Neural cell (in vitro differentiated cells): ENCODE data around the gene LAMC2. TPM values are rescaled to one million over a fixed set of nuclear protein-coding genes. Genes with fewer than 3 reads are reported as not detected.

Source experiments
- H2AFZ ChIP-seq: fragments of 200-600, 300-800 bp; sonication (generic), shearing (Covaris generic); 2 replicates; pipeline ENCODE4 v1.6.0; 2014; ENCODE audit warnings: low read depth, mild to moderate bottlenecking, antibody characterized with exemption, low read length, moderate library complexity
- H3F3A ChIP-seq: fragments of 200-600 bp; shearing (Covaris generic); 2 replicates; pipeline ENCODE4 v1.6.1; 2016; ENCODE audit warnings: mild to moderate bottlenecking, moderate library complexity, mixed read lengths, antibody characterized with exemption, low read length; ENCODE audit not compliant: insufficient read depth, poor library complexity, severe bottlenecking
- H3K27ac ChIP-seq: fragments of 200-600, 300-800 bp; sonication (generic), shearing (Covaris generic); 2 replicates; pipeline ENCODE4 v1.5.1; 2014; ENCODE audit warnings: mild to moderate bottlenecking, low read length, moderate library complexity
- H3K27me3 ChIP-seq: fragments of 300-800, 200-600 bp; sonication (generic), shearing (Covaris generic); 2 replicates; pipeline ENCODE4 v1.6.0; 2014; ENCODE audit warnings: mild to moderate bottlenecking, low read depth, low read length, moderate library complexity; ENCODE audit not compliant: insufficient read depth
- H3K36me3 ChIP-seq: fragments of 300-800, 200-600 bp; sonication (generic), shearing (Covaris generic); 2 replicates; pipeline ENCODE4 v1.5.1; 2014; ENCODE audit warnings: mild to moderate bottlenecking, antibody characterized with exemption, low read length, moderate library complexity; ENCODE audit not compliant: insufficient read depth
- H3K4me2 ChIP-seq: fragments of 300-800, 200-600 bp; sonication (generic), shearing (Covaris generic); 2 replicates; pipeline ENCODE4 v1.6.0; 2014; ENCODE audit warnings: mild to moderate bottlenecking, low read length
- H3K4me3 ChIP-seq: fragments of 300-800, 200-600 bp; sonication (generic), shearing (Covaris generic); 2 replicates; pipeline ENCODE4 v1.5.1; 2014; ENCODE audit warnings: mild to moderate bottlenecking, low read length, moderate library complexity
- H3K79me2 ChIP-seq: fragments of 200-600 bp; shearing (Covaris generic); replicated peaks from 2 replicates; pipeline ENCODE4 v1.6.0; 2014; ENCODE audit warnings: mild to moderate bottlenecking, low read length, moderate library complexity; ENCODE audit not compliant: insufficient read depth
- H3K9ac ChIP-seq: fragments of 300-800, 200-600 bp; sonication (generic), shearing (Covaris generic); 2 replicates; pipeline ENCODE4 v1.6.1; 2016; ENCODE audit warnings: mild to moderate bottlenecking, low read length, mixed read lengths
- H3K9me2 ChIP-seq: fragments of 200-600 bp; shearing (Covaris generic); 2 replicates; pipeline ENCODE4 v1.6.1; 2016; ENCODE audit warnings: mild to moderate bottlenecking, low read length, mixed read lengths; ENCODE audit not compliant: insufficient read depth
- H3K9me3 ChIP-seq: fragments of 200-600, 300-800 bp; sonication (generic), shearing (Covaris generic); 2 replicates; pipeline ENCODE4 v1.6.1; 2016; ENCODE audit warnings: mild to moderate bottlenecking, mixed run types, low read length, moderate library complexity, mixed read lengths
- H4K20me1 ChIP-seq: fragments of 200-600 bp; shearing (Covaris generic); 2 replicates; pipeline ENCODE4 v1.6.1; 2016; ENCODE audit warnings: mild to moderate bottlenecking, mixed run types; ENCODE audit not compliant: insufficient read depth
- CTCF ChIP-seq: fragments of 450-650 bp; IDR thresholded peaks from 2 replicates; pipeline ENCODE4 v1.5.1; 2014; ENCODE audit warnings: antibody characterized with exemption, mild to moderate bottlenecking, moderate library complexity; ENCODE audit not compliant: poor library complexity, severe bottlenecking
- EP300 ChIP-seq: fragments of 450-650 bp; conservative IDR thresholded peaks from 2 replicates; pipeline ENCODE4 v1.6.1; 2014; ENCODE audit warnings: antibody characterized with exemption, mild to moderate bottlenecking, moderate library complexity; ENCODE audit not compliant: poor library complexity, severe bottlenecking
- EZH2 ChIP-seq: fragments of 200-600, 300-800 bp; shearing (Covaris generic), sonication (generic); IDR thresholded peaks from 2 replicates; pipeline ENCODE4 v1.6.1; 2014; ENCODE audit warnings: antibody characterized with exemption, low read length, borderline replicate concordance, mild to moderate bottlenecking; ENCODE audit not compliant: insufficient read depth, poor library complexity, severe bottlenecking
- MXI1 ChIP-seq: fragments of 450-650 bp; conservative IDR thresholded peaks from 2 replicates; pipeline ENCODE4 v1.6.1; 2014; ENCODE audit warnings: antibody characterized with exemption, mild to moderate bottlenecking; ENCODE audit not compliant: poor library complexity, severe bottlenecking
- POLR2AphosphoS5 ChIP-seq: IDR thresholded peaks from 2 replicates; pipeline ENCODE4 v1.6.1; 2012
- RAD21 ChIP-seq: fragments of 450-650 bp; conservative IDR thresholded peaks from 2 replicates; pipeline ENCODE4 v1.6.1; 2014; ENCODE audit warnings: antibody characterized with exemption, mild to moderate bottlenecking, moderate library complexity
- REST ChIP-seq: IDR thresholded peaks from 2 replicates; pipeline ENCODE4 v1.6.1; 2012; ENCODE audit warnings: borderline replicate concordance
- SMC3 ChIP-seq: fragments of 450-650 bp; conservative IDR thresholded peaks from 2 replicates; pipeline ENCODE4 v1.6.1; 2014; ENCODE audit warnings: antibody characterized with exemption, mild to moderate bottlenecking, moderate library complexity; ENCODE audit not compliant: poor library complexity
- TAF1 ChIP-seq: IDR thresholded peaks from 2 replicates; pipeline ENCODE4 v1.6.1; 2012; ENCODE audit warnings: low read depth
- polyA plus RNA-seq: library from polyadenylated mRNA; depleted of rRNA; stranded (reverse); fragments of >200 nt; gene quantifications from 2 replicates; pipeline ENCODE4 v1.2.3, GENCODE V29; 2014

LAMC2 gene
- polyA plus RNA-seq, 1 donor from 2014 or later, result 0.67 TPM

- Histone ChIP-seq H3K4me2 (no peak overlapping the region), H4K20me1 (no peaks in the 10 kb centered on the region), H3K27ac (no peak overlapping the region), H3K9me3 (no peaks in the 10 kb centered on the region), H3K36me3 (no peaks in the 10 kb centered on the region), H2AFZ (no peak overlapping the region), H3K4me3 (no peak overlapping the region), H3K9me2 (no peaks in the 10 kb centered on the region), H3K79me2 (no peaks in the 10 kb centered on the region), H3K9ac (no peak overlapping the region), H3F3A (no peaks in the 10 kb centered on the region), H3K27me3 (no peaks in the 10 kb centered on the region)
- TF ChIP-seq POLR2AphosphoS5 (no peak), MXI1 (no peak), EP300 (no peak), REST (no peak), EZH2 (no peak), TAF1 (no peak), CTCF (no peak), SMC3 (no peak), RAD21 (no peak)
These were observed 10.4 kb upstream of the LAMC2 start for GRCh38 chr1:183175631-183176030.

GRCh38 chr1:183178545-183178944 is 7.5 kb upstream of the LAMC2 start:
- TF ChIP-seq CTCF (no peak), TAF1 (no peak), POLR2AphosphoS5 (no peak), REST (no peak), SMC3 (no peak), MXI1 (no peak), EP300 (no peak), EZH2 (no peak), RAD21 (no peak)
- Histone ChIP-seq H3K4me2 (no peak overlapping the region), H3K79me2 (no peaks in the 10 kb centered on the region), H3F3A (no peaks in the 10 kb centered on the region), H4K20me1 (no peaks in the 10 kb centered on the region), H3K36me3 (no peaks in the 10 kb centered on the region), H3K9me2 (no peaks in the 10 kb centered on the region), H3K4me3 (no peak overlapping the region), H3K9me3 (no peaks in the 10 kb centered on the region), H3K27me3 (no peaks in the 10 kb centered on the region), H2AFZ (no peak overlapping the region), H3K27ac (no peak overlapping the region), H3K9ac (no peak overlapping the region)
